ENCODE results near the gene OTOGL.

The OTOGL gene

GRCh38 chr12:80282226-80282625 lies 182.9 kb downstream of the OTOGL start:
- H3K4me3 ChIP-seq (ENCODE audit: low read depth, low read length) = no peak overlapping the region
- no peak for DNase-seq (ENCODE audit: low read depth, low spot score)
- TF ChIP-seq, protein P1, sequence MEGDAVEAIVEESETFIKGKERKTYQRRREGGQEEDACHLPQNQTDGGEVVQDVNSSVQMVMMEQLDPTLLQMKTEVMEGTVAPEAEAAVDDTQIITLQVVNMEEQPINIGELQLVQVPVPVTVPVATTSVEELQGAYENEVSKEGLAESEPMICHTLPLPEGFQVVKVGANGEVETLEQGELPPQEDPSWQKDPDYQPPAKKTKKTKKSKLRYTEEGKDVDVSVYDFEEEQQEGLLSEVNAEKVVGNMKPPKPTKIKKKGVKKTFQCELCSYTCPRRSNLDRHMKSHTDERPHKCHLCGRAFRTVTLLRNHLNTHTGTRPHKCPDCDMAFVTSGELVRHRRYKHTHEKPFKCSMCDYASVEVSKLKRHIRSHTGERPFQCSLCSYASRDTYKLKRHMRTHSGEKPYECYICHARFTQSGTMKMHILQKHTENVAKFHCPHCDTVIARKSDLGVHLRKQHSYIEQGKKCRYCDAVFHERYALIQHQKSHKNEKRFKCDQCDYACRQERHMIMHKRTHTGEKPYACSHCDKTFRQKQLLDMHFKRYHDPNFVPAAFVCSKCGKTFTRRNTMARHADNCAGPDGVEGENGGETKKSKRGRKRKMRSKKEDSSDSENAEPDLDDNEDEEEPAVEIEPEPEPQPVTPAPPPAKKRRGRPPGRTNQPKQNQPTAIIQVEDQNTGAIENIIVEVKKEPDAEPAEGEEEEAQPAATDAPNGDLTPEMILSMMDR (IDR thresholded peaks at IDR 0.05; ENCODE audit: low read depth, low read length) = no peak
- in situ Hi-C loops (cut with HindIII; ENCODE audit: low sequenced_read_pairs) = no loop called here

GRCh38 chr12:80282761-80283160 lies 183.4 kb downstream of the OTOGL start:
- TF ChIP-seq, protein P1 (IDR thresholded peaks at IDR 0.05; ENCODE audit: low read depth, low read length) = no peak
- in situ Hi-C loops (cut with HindIII; ENCODE audit: low sequenced_read_pairs) = no loop called here
- H3K4me3 ChIP-seq (ENCODE audit: low read depth, low read length) = no peak overlapping the region
- peak; percentile 43 for DNase-seq (ENCODE audit: low read depth, low spot score)

DNA sequence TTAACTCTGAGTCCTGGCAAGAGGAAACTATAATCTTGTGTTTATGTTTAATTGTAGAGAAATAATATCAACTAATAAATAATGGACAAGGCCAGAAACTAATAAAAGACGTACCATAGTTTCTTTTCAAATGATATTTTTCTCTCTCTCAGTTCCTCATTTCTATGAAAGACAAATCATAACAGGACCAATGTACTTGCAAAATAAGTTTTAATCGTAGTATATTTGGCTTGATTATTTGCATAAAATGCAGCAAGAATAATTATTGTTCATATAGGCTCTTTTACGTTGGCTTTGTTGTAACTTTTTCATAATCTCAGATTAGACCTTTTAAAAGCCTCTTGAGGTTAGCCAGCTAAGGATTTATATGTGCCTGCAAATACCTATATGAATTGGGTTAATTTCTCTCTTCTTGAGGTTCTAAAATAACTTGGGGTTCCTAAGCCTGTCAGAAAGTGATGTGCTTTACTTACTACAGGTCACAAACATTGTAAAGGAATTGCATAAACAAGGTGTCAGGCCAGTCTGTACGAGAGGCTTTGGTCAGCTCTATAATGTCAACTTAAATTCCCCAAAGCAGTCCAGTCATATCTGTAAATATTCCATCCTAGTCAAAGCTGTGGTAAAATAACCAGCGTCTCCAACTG lies 191.9 kb downstream of the OTOGL start:
- no peak for DNase-seq (ENCODE audit: low read depth, low spot score)
- in situ Hi-C loops (cut with HindIII; ENCODE audit: low sequenced_read_pairs) = no loop called here
- no peak overlapping the region for H3K4me3 ChIP-seq (ENCODE audit: low read depth, low read length)
- TF ChIP-seq, protein P1 (IDR thresholded peaks at IDR 0.05; ENCODE audit: low read depth, low read length) = no peak

DNA sequence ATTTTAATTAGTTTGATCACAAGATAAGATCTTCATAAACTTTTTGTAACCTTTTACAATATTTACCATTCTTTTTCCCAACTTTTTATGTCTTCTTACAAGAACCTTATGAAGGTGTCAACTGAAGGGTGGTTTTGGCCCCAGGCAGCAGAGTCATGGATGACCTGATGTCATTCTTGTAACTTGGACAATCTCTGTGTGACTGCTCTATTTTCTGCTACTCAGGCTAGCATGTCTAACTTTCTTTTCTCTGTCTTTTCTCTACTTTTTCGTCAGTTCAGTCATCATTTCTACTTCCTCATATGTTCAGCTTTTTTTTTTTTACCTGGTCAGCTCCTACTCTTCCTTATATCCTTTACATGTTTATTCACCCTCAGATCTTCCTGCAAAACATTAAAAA lies 194.0 kb downstream of the OTOGL start:
- TF ChIP-seq, protein P1 (IDR thresholded peaks at IDR 0.05; ENCODE audit: low read depth, low read length) = no peak
- H3K4me3 ChIP-seq (ENCODE audit: low read depth, low read length) = no peak overlapping the region
- no peak for DNase-seq (ENCODE audit: low read depth, low spot score)
- in situ Hi-C loops (cut with HindIII; ENCODE audit: low sequenced_read_pairs) = no loop called here

DNA sequence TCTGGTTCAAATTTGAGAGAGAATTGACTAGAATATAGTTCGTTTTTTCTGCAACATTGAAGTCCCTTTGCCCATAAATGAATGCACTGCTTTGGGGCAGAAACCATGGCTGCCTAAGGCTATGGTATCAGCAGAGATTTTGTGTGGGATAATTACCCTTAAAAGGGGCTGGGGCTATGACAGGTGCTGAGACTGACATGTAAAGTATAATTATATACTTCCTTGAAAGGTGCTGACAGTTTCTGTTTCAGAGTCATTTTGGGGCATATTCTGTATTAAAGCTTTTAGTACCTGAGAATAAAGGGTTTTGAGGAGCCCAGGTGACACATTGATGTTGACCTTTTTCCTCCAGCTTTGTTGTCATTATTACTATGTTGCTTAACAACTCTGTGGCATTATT lies 194.4 kb downstream of the OTOGL start:
- in situ Hi-C loops (cut with HindIII; ENCODE audit: low sequenced_read_pairs) = no loop called here
- TF ChIP-seq, protein P1 (IDR thresholded peaks at IDR 0.05; ENCODE audit: low read depth, low read length) = no peak
- DNase-seq (ENCODE audit: low read depth, low spot score) = no peak
- H3K4me3 ChIP-seq (ENCODE audit: low read depth, low read length) = no peak overlapping the region

- in situ Hi-C loops (cut with HindIII; ENCODE audit: low sequenced_read_pairs) = no loop called here
- TF ChIP-seq, protein P1 (IDR thresholded peaks at IDR 0.05; ENCODE audit: low read depth, low read length) = no peak
- H3K4me3 ChIP-seq (ENCODE audit: low read depth, low read length) = no peak overlapping the region
- no peak for DNase-seq (ENCODE audit: low read depth, low spot score)
Measured at GRCh38 chr12:80299219-80299618, 199.9 kb downstream of the OTOGL start.

All from astrocyte of the spinal cord (primary cell).